ENCODE measurements around the gene SET.

SET gene

GRCh38 chr9:128732576-128732975 lies 43.6 kb downstream of the SET start:
- no peak for DNase-seq

- peak; percentile 5 for DNase-seq
Observed at GRCh38 chr9:128733256-128733655, 44.2 kb downstream of the SET start.

GRCh38 chr9:128735373-128735772 lies 46.4 kb downstream of the SET start:
- no peak for DNase-seq

- DNase-seq = no peak
Observed at GRCh38 chr9:128742401-128742800, 53.4 kb downstream of the SET start.

GRCh38 chr9:128743421-128743820 lies 54.4 kb downstream of the SET start:
- DNase-seq = no peak
